Medulla oblongata (tissue), 1 donor: Measurements from ENCODE around the gene KLK8.

Experiments used
- DNase-seq: peaks from one replicate; pipeline ENCODE4 v3.0.0-alpha.2; 2015; ENCODE audit errors: extremely low spot score

KLK8 gene

DNA sequence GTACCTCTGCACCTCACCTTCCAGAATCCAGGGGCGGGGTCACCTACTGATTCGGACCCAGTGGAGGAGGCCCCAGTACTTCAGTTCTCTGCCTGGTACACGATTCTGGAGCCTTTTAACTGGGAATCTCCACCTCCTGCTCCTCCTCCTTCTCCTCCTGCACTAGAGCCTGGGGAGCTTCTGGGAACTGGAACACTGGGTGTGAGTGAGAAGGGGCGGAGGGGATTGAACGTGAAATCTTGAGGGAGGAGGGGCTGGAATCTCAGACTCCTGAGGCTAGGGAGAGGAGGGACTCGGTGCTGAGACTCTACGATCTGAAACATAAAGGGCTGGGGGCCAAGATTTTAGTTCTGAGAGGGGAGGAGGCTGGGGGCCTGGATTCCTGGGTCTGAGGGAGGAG lies at the start of gene KLK8:
Gene KLK8 (minus strand): TSS at position 90 of the 400 bp plus-strand sequence. CDS start 437 bp downstream, outside the sequence.
- no peak for DNase-seq

DNA sequence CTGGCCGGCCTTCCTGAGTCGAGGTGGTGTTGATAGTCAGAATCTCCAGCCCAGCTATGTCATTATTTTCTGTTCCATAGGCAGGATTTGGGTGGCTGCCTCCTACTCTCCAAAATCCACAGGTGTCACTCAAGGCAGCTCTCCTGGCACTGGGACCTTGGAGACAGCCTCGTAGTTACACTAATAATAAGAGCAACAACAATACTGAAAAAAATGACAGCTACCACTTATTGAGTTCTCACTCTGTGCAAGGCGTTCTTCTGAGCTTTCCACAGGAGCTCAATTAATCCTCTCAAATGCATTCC lies 45.6 kb upstream of the KLK8 start:
- no peak for DNase-seq

DNA sequence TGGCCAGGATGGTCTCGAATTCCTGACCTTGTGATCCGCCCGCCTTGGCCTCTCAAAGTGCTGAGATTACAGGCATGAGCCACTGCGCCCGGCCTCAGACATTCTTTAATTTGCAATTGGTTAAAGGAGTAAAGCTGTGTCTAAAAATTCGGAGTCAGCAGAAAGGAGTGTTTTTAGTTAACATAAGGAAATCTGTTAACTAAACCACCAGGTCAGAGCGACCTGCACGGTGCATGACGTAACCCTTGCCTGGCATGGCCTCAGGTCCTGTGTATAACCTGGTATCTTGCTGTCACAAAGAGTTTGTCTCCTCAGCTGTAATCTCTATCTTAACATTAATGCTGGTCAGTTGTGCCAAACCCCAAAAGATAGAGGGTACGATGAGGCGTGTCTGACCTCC lies 42.9 kb upstream of the KLK8 start:
- no peak for DNase-seq

GRCh38 chr19:51043497-51043896 lies 42.1 kb upstream of the KLK8 start:
- DNase-seq: no peak

GRCh38 chr19:51040151-51040550 lies 38.7 kb upstream of the KLK8 start:
- no peak for DNase-seq

DNA sequence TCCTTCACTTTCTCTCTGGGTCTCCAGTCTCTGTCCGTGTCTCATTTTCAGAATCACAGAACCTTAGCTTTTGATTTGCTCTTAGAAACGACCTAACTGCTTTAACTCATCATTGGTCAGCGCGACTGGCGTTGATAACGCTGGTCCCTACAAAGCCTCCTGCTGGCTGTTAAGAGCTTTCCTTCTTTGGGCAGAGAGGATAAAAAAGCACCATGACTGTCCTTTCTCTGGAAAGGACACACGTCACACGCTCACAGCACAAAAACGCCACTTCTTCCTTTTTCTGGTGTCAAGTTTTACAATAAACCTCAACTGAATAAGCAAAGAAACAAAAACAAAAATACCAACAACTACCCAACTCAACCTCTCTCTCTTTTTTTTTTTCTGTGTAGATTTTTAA lies 35.1 kb upstream of the KLK8 start:
- no peak for DNase-seq

DNA sequence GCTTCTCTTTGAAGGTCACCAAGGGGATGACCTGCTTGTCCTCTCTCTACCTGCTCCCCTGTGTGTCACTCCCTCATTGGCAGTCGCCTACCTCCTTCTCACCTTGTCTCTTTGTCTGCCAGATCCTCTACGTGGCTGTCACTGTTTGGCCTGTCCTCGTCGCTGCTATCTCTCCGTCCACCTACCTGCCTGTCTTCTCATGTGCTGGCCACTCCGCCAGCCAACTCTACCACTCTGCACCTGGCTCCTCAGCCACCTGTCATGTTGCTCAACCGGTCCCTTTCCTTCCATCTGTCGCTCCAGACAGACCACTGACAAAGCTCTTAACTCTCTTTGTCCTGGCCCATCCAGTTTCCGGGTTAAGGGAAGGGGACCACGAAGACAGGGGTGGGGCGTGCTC lies 33.3 kb upstream of the KLK8 start, which contains the start of gene KLK12:
Gene KLK12 (minus strand): TSS at position 299 of the 400 bp plus-strand sequence. CDS start 381 bp downstream, outside the sequence.
- DNase-seq: no peak

DNA sequence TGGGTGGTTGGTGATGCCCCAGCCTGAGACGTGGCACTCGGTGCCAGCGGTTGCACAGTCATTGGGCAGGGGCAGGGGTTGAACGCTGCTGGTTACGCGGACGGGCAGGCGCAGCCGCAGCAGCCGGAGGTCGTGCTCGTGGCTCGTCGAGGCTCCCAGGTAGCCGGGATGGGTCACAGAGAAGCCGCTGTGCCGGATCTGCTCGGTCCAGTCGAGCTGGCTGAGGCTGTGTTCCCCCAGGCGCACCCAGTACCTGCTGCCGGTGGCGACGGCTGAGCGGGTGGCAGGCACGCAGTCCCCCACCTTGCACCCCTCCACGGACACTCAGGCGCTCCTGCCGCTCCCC lies 30.4 kb upstream of the KLK8 start:
- no peak for DNase-seq

GRCh38 chr19:51031220-51031879 lies 29.9 kb upstream of the KLK8 start:
- DNase-seq: no peak

DNA sequence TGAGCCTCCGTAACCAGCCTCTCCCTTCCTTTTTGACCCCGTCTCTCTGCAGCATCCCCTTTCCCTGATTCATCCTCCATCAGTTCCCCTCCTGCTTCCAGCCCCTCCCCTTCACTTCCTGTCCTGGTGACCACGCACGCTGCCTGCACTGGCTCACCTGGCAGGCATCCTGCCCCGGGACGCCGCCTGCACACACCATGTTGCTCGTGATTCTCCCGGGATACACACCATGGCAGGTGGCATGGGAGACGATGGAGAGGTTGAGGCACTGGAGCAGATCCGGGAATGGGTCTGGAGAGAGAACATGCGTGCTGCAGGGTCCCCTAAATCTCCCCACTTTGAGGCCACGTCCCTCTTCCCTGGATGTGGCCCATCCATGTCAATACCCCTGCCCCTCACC lies 29.2 kb upstream of the KLK8 start:
- DNase-seq: no peak

DNA sequence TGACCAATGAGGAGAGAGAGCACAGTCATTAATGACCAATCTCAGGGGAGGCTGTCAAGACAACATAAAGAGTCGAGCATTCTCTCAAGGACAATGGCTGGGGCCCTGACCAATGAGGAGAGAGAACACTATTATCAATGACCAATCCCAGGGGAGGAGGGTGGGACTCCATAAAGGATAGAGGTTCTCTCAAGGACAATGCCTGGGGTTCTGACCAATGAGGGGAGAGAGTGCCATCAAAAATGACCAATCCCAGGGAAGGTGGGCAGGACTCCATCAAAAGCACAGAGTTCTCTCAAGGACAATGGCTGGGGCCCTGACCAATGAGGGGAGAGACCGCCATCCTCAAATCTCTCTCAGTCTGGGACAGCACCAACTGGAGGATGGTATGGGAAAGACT lies 28.3 kb upstream of the KLK8 start:
- DNase-seq: no peak

GRCh38 chr19:51027873-51028272 lies 26.5 kb upstream of the KLK8 start:
- DNase-seq: no peak

DNA sequence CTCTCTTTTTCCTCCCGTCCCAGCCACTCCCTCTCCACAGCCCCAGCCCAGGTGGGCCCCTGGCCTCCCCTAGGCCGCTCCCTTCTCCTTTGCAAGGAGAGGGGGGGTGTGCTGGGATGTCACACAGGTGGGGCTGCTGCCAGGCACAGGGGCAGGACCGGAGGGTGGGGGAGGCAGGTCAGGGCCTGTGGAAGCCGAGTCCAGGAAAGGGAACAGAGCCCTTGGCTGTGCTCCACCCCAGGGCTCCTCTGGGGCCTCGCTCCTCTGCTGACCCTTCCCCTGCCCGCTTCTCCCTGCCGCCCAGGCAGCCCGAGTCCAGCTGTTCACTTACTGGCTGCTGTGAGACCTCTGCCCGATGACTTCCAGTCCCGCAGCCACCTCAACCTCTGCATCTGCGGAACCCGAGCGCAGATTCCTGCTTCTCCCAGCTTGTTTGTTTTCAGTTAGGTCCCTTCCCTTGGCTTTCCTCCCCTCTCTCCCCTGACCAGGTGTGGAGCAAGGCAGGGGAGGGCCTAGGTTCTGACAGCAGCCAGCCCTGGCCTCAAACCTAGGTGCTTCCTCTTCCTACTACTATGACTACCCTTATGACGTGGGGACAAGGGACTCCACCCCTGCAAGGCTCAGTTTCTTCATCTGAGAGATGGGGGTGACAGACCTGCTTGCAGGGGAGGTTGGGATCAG lies 25.9 kb upstream of the KLK8 start:
- DNase-seq: no peak

DNA sequence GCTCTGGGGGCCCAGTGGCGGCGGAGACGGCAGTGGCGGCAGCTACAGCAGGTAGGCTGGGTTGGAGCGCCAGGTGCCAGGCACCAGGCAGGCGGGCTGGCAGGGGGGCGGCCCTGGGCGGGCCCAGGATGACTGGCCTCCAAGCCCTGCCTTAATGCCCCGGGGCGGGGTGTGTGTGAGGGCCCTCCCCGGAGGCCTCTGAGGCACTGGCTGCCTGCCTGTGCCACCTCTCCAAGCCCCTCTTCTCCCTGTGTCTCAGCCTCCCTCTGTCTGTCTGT lies 25.1 kb upstream of the KLK8 start, which contains the start of gene KLK11:
Gene KLK11 (minus strand): TSS at position 63 of the 278 bp plus-strand sequence. CDS start 985 bp downstream, outside the sequence.
- DNase-seq: no peak

- no peak for DNase-seq
Measured at GRCh38 chr19:51025809-51026553, 24.6 kb upstream of the KLK8 start.

DNA sequence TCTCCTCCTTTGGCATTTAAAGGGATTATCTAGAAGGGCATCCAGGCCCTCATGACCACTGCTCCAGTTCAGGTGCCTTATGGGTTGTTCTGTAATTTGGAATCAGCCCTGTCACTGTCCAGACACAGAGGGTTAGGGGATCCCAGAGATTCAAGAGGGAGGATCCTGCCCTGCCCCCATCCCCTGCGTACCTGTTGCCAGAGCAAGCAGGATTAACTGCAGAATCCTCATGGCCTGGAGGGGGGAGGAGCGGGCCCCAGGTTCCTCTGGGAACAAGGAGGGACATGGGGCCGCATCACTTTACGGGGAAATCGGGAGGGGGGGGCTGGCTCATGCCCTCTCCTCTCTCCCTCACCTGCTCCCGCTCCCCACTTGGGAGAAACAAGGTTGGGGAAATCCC lies 24.0 kb upstream of the KLK8 start:
- no peak for DNase-seq

DNA sequence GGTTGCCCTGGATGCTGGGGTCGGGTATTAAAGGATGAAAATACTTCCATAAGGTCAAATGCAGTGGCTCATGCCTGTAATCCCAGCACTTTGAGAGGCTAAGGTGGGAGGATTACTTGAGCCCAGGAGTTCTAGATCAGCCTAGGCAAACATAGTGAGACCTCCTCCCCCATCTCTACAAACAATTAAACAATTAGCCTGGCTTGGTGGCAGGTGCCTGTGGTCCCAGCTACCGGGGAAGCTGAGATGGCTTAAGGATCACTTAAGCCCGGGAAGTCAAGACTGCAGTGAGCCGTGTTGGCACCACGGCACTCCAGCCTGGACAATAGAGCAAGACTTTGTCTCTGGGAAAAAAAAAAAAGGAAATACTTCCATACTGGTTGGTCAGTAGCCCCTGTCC lies 23.5 kb upstream of the KLK8 start:
- no peak for DNase-seq

DNA sequence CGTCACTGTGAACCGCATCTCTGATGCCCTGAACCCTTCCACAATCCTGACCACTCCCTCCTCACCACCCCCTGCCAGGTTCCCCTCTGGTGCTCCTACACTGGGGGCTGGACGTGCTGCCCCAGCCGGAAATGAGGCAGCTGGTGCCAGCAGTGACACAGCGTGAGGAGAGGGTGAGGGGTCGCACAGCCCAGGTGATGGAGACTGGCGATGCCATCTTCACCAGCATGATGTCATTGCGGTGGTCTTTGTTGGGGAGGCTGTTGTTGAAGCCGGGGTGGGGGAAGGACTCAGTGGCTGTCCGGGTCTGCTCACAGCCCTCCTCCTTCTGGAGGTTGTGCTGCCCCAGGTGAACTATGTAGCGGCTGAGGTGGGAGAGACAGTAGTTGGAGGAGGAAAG lies 22.5 kb upstream of the KLK8 start:
- no peak for DNase-seq

DNA sequence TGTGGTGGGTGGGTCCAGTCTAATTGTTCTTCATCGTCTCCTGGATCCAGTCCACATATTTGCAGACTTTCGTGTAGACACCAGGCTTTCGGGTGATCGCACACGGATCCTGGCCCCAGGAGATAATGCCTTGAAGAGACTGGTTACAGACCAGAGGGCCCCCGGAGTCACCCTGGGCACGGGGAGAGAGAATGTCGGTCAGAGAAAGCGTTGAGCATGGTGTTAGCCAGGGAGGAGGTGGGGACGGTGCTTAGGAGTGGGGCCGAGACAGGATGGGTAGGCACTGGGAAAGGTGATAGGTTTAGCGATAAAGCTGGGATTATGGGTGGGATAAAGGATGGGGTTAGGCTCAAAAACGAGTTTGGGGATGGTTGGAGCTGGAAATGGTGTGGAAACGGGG lies 21.1 kb upstream of the KLK8 start:
- no peak for DNase-seq

GRCh38 chr19:51020988-51021651 lies 19.7 kb upstream of the KLK8 start:
- peak; percentile 57 for DNase-seq

GRCh38 chr19:51019544-51019925 lies 18.1 kb upstream of the KLK8 start, which contains the start of gene KLK10:
Gene KLK10, minus strand, starts transcription at chr19:51019709. Its CDS starts 579 bp downstream, at chr19:51019130.
- no peak for DNase-seq

- DNase-seq: no peak
Measured at GRCh38 chr19:51018745-51019543, 17.5 kb upstream of the KLK8 start.
